ENCODE results near the gene MPG.
A peak's percentile ranks its signal among the peaks of the same experiment; 100 is the strongest.
"Not testable (repeated sequence)": the region's sequence is repeated elsewhere in the genome, so short reads cannot be mapped to it uniquely, and the experiment has no call there.

Gene MPG

GRCh38 chr16:77807-78443 is at the start of gene MPG:
MPG (plus strand) TSS chr16:78225; CDS start chr16:78310, 85 bp downstream.
- DNase-seq (ENCODE audit: low read depth in 4 of 4, low spot score in 1 of 4), result peak; percentile 49 to 81 (median 76)

GRCh38 chr16:30627-31026 is 47.4 kb upstream of the MPG start:
- DNase-seq (ENCODE audit: low read depth in 4 of 4, low spot score in 1 of 4), result not testable (repeated sequence)

- not testable (repeated sequence) for DNase-seq (ENCODE audit: low read depth in 4 of 4, low spot score in 1 of 4)
These were observed 44.7 kb upstream of the MPG start for GRCh38 chr16:33154-33876.

- DNase-seq (ENCODE audit: low read depth in 4 of 4, low spot score in 1 of 4), result no peak
These were observed 44.0 kb upstream of the MPG start for GRCh38 chr16:33877-34647.

GRCh38 chr16:34648-34987 is 43.4 kb upstream of the MPG start:
- DNase-seq (ENCODE audit: low read depth in 4 of 4, low spot score in 1 of 4), result no peak

DNA sequence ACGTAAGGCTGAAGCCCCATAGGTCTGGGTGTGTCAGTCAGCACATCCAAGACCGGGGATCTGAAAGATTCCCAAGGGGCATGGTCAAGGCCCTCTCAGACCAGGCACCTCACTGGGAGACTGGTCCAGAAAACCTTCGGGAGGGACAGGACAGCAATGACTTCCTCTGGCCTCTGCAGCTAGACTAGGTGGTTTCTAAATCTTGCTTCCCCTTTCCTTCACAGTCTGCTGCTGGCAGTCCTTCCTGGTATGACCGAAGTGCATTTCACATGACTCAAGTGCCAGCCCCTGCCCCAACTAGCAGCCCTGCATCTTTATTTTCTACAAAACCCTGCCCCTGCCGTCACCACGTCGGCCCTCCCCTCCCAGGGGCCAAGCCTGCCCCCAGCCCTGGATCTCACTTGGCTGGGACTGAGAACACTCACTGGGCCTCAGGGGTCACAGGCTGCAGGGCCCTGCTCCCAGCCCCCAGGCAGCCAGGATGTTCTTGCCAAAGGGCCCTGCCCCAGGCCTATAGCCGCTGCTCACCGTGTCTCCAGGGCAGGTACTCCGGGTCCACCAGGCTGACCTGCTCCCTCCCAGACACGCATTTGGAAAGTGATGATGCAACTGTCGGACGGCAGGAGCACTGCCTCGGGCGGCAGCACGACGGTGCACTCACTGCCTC is 42.9 kb upstream of the MPG start:
- DNase-seq (ENCODE audit: low read depth in 4 of 4, low spot score in 1 of 4), result no peak

- no peak for DNase-seq (ENCODE audit: low read depth in 4 of 4, low spot score in 1 of 4)
These were observed 42.2 kb upstream of the MPG start for GRCh38 chr16:35678-36305.

DNA sequence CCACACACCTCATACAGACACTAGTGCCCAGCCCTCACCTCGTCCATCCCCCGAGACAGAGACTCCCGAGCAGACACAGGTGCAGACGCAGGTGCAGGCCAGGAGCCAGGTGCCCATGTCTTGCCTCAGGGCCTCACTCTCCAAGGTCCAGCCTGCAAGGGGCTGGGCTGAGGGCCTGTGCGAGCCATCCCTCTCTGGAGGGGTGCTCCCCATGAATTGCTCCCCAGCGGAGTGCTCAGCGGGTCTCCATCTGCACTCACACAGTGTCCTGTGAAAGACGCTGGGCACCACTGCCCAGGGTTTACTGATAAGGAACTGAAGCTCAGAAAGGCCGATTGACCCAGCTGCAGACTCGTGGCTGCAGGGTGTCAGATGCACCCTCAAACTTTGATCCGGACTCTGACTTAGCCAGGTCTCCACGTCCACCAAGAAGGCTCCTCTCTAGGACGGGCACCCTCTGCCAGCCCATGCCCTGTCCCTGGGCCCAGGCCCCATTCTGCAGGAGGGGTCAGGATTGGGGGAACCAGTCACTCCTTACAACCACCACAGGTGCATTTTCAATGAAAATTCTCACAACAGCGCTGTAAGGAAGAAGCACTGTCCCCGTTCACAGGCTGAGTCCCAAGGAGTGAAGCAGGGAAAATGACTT is 41.6 kb upstream of the MPG start:
- no peak for DNase-seq (ENCODE audit: low read depth in 4 of 4, low spot score in 1 of 4)

DNA sequence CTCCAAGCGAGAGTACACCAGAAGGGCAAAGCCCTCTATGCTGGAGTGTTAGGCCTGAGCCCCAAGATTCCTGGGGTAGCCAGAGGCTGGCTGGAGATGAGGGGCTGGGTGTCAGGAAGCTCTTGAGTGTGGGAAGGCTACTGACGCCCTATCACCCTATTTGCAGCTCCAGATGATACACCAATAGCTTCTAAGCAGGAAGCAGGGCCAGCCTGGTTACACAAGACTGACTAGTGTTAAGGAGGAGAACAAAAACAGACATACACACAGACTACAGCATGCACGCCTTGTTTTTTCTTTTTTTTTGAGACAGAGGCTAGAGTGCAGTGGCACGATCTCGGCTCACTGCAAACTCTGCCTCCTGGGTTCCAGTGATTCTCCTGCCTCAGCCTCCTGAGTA is 40.5 kb upstream of the MPG start:
- DNase-seq (ENCODE audit: low read depth in 4 of 4, low spot score in 1 of 4), result no peak

DNA sequence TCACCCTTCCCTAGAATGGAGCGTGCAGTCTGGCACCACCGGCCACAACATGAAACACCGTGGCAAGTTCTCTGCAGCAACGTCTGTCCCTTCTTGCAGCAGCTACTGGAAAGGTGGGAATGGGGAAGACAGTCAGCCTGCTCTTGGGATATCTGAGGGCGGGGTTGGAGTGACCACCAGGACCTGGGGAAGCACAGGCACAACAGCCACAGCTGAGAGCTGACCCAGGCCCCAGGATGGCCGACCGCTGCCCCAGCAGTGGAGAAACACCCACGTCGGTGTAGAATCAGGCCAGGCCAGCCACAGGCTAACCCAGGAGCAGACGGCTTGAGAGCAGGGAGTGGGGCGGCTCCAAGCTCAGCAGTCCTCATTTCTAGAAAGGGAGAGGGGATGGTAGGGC is 39.8 kb upstream of the MPG start:
- not testable (repeated sequence) for DNase-seq (ENCODE audit: low read depth in 4 of 4, low spot score in 1 of 4)

GRCh38 chr16:38941-39892 is 38.8 kb upstream of the MPG start:
- DNase-seq (ENCODE audit: low read depth in 4 of 4, low spot score in 1 of 4), result peak in 1 of 4 experiments; percentile 12

GRCh38 chr16:41439-42068 is 36.5 kb upstream of the MPG start:
- no peak for DNase-seq (ENCODE audit: low read depth in 4 of 4, low spot score in 1 of 4)

GRCh38 chr16:42069-42457 is 36.0 kb upstream of the MPG start:
- no peak for DNase-seq (ENCODE audit: low read depth in 4 of 4, low spot score in 1 of 4)

GRCh38 chr16:42691-43090 is 35.3 kb upstream of the MPG start:
- no peak for DNase-seq (ENCODE audit: low read depth in 4 of 4, low spot score in 1 of 4)

DNA sequence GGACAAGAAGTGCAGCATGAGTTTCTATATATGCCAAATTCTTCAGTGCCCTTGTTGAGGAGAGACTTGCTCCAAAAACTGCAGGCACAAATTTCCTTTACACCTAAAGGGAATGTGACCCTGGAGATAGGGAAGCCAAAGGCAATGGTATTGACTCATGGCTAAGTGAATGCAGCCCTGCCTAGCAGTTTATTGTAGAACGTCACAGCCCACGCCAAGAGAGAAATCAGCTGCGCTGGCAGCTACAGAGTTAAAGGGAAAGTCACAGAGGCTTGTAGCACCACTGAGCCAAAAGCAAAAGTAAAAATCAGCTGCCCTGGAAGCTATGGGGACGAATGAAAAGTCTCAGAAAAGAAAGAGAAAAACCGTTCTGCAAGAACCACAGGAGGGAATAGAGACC is 34.7 kb upstream of the MPG start:
- DNase-seq (ENCODE audit: low read depth in 4 of 4, low spot score in 1 of 4), result no peak

DNA sequence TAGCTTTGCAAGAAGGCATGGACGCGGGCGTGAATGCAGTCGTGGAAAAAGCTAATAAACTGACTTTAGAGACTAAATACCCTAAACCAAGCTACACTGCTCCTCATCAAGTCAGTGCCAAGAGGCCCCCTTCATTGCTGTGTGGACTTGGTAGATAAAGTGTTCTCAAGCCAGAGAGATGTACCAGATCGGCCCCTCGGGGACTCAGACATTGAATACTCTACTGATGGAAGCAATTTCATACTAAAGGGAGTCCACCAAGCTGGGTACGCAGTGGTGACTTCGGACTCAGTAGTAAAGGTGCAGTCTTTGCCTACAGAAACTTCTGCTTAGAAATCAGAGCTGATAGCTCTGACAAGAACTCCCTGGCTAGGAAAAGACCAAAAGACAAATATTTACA is 33.4 kb upstream of the MPG start:
- no peak for DNase-seq (ENCODE audit: low read depth in 4 of 4, low spot score in 1 of 4)

- DNase-seq (ENCODE audit: low read depth in 4 of 4, low spot score in 1 of 4), result no peak
These were observed 32.6 kb upstream of the MPG start for GRCh38 chr16:45454-45853.

- not testable (repeated sequence) for DNase-seq (ENCODE audit: low read depth in 4 of 4, low spot score in 1 of 4)
These were observed 31.5 kb upstream of the MPG start for GRCh38 chr16:46510-46909.

DNA sequence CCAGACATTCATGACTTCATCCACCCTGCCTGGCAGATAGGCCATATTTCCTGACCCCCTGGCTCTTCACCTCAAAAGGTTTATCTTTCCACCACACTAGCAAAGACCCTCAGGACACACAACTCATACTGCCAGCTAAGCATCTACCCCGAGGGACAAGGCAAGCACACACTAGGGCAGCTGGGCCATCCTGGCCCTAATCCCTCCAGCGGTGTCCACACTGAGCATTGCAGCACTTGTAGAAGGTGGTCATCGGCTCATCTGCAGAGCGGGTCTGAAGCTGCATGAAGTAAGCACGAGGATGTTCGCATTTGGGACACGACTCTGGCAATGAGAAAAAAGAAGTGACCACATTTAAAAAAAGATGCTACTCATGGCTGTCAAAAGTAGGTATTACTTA is 30.8 kb upstream of the MPG start:
- DNase-seq (ENCODE audit: low read depth in 4 of 4, low spot score in 1 of 4), result no peak
